HG03064 (cell line): Measurements from ENCODE around the gene NCAPG2.

Experiments
- ATAC-seq: cut with Tn5 transposase; IDR thresholded peaks from one replicate; pipeline ENCODE4 v1.9.1; 2021; ENCODE audit warnings: low read depth; ENCODE audit not compliant: unreplicated experiment

Gene NCAPG2

DNA sequence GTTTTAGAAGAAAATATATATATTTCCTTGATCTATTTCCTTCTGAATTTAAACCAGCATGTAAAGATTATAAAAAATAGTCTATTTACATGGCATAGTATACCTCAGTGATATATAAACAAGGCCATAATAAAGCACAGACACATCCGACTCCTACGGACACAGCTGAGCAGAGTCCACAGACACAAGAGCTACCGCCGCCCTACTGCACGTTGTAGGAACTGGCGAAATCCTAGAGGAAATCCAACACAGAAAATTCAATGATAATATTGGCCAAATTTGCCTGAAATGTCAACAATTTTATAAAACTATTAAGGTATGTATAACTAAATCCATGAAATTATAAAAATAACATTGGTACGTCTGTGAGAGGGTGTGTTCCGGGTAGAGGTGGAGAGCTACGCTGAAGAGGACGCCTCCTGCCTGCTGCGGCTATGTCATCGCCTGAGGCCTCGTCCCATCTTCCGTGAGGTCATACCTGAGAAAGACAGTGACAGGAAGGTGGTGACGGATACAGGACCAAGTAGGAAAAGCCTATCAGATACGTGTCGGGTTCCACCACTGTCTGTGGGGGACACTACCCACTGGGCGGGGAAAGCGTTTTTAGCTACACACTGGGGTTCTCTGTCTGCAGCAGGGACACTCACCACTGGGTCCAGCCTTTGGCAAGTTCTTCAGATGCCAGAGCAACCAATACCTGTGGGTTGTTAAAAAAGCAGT is 29.3 kb upstream of the NCAPG2 start:
- no peak for ATAC-seq

DNA sequence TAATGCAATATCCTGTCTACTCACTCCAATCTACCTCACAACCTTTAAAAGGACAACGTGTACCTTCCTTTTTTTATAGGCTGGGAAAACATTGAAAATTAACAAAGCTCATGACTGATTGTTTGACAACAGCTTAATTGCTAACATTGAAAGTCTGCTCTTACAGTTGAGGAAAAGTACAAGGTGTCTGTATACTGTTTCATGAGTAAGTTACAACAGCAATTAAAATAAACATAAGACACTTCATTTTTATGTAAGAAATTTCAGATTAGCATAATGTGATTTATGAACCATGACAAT is 28.6 kb upstream of the NCAPG2 start:
- ATAC-seq, result no peak

DNA sequence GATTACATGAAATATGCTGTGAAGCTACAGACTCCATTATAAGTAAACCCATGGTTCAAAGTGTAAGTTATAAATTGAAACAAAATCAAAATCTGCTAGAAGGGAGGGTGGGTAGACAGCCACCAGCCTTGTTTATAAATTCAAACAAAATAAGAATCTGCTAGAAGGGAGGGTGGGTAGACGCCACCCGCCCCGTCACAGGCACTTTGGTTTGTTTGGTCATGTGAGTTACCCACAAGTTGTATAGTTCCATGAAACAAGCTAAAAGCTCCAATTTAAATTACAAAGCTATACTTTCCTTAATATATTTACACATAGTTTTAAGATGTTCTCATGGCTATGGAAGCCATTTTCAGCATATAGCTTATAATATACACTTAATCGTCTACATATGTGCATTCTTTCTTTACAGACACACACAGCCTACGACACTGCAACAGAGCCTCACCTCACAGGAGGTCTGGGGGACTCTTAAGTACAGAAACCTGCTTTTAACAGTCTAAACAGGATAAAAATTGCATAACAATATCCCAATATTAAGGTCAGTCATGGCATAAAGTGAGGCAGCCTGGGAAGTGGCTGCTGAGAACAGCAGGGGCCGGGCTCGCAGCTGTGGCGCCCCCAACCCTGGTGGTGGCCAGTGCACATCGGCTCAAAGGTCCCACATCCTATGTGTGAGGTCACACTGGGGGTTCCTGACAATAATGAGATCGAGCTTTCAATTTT is 28.1 kb upstream of the NCAPG2 start:
- ATAC-seq, result no peak

DNA sequence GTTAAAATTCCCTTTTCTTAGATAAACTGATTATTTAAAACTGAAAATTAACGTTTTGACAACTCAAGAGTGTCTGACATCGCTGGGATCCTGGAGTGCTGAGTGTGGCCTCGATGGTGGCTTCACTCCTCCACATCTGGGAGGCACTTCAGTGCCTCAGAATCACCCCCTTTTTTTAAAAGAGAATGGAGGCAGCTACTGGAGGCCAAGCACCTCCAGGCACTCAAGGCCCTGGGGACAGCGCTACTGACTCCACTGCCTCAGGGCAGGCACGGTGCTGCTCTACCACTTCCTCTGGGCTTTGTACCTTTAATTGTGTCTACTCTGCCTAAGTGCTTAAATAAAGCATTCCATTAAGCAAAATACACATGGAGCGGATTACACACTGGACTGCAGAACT is 27.2 kb upstream of the NCAPG2 start:
- no peak for ATAC-seq

DNA sequence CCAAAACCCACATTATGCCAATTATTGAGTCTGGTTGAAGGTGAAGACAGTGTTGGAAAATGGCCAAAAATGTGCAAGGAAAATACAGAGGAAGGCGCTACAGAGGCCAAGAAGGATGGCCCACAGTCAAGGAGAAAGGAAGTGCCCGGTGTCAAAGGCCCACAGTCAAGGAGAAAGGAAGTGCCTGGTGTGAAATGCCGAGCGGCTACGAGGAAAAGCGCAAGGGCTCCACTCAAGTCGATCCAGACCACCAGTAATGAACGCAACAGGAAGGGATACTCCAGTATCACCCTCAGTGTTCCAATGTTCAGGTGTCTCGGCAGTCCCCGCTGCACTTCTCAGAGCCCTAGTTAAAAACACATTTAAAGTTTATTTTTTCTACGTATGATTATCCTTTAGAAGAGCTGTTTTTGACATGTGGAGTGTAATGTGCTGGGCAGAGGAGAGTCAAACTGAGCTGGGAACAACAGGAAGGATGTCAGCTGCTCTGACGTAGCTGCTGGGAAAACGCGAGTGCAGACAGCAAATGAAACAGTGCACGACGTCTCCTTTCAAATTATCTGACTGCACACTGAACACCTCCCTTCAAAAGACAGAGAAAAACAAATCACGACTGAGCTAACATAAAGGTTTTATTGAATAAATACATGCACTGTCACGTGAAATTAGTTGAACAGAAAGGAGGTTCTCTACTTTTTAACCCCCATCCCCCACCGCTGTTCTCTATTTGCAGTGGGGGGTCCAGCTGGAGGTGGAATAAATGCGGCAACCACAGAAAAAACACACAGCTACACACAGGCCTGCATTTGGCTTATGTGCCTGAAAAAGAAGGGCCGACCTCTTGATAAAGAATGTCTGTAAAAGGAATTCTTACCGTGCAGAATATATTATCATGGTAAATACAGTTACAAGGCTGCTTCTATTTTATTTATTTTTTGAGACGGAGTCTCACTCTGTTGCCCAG is 26.1 kb upstream of the NCAPG2 start:
- no peak for ATAC-seq

DNA sequence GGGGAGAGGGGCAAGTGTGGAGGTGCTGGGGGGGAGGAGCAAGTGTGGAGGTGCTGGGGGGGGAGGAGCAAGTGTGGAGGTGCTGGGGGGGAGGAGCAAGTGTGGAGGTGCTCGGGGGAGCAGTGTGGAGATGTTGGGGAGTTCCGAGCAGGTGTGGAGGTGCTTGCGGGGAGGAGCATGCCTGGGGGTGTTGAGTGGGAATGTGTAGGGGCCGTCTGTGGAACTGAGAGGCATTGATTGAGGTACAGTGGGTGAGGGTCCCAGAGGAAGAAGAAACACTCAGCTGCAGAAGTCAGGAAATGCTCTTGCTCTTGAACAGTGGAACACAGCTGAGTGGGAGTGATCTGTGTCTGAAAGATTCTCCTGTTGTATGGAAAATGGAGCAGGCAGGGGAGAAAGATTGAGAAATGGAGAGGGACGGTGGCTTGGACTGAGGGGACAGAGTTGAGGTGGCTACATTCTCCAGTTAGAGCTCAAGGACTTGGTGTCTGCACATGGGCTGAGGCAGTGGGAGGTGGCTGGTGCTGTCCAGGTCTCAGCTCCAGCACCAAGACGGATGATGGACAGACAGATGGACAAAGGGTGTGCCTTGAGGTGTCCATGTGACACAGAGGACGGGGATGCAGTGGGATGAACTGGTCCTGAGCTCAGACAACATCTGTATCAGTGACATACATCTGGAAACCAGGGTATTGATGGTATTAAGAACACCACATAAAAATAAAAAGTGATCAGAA is 25.2 kb upstream of the NCAPG2 start:
- no peak for ATAC-seq

DNA sequence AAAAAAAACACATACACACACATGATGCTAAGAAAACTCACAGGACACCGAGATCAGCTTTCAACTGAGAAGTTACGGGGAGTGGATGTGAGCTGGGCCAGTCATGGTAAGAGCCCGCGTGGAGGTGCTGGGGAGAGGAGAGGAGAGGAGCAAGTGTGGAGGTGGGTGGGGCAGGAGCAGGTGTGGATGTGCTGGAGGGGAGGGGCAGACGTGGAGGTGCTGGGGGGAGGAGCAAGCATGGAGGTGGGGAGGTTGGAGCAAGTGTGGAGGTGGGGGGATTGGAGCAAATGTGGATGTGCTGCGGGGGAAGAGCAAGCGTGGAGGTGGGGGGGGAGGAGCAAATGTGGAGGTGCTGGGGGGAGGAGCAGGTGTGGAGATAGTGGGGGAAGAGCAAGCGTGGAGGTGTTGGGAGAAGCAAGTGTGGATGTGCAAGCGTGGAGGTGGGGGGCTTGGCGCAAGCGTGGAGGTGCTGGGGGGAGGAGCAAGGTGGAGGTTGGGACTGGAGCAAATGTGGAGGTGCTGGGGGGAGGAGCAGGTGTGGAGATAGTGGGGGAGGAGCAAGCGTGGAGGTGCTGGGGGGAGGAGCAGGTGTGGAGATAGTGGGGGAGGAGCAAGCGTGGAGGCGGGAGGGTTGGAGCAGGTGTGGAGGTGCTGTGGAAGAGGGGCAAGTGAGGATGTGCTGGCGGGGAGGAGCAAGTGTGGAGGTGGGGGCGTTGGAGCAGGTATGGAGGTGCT is 24.5 kb upstream of the NCAPG2 start:
- ATAC-seq, result no peak

DNA sequence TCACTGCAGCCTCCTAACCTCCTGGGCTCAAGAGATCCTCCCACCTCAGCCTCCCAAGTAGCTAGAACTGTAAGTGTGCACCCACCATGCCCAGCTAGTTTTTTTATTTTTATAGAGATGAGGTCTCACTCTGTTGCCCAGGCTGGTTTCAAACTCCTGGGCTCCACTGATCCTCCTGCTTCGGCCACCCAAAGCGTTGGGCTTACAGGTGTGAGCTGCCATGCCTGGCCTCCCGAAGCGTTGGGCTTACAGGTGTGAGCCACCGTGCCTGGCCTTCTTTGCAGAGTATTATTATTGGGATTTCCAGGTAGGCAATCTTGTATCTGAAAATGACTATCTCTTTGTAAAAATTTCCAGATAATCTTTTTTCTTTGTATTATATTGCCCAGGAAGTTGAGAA is 23.1 kb upstream of the NCAPG2 start:
- ATAC-seq, result no peak

DNA sequence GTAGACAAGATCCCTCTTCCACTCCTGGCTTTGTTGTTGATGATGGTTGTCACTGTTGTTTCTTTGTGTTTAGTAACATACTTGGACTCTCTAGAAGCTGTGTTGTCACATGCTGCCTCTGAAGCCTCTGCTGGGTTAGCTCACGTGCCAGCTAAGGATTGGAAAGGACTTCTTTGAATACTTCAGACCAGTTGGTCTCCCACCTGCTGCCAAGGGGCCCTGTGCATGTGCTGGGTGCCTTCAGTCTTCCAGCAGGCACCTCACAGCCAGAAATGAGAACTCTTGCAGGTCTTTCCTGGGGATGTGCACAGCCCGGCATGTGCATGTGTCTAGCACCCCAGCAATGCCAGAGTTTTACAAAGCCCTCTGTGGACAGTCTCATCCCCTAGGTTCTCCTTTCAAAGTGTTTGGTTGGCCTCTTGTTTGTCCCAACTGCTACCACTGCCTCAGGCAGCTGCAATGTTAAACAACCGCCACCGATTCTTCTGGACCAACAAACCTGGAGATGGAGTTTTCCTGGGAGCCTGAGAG is 21.7 kb upstream of the NCAPG2 start:
- ATAC-seq, result no peak

DNA sequence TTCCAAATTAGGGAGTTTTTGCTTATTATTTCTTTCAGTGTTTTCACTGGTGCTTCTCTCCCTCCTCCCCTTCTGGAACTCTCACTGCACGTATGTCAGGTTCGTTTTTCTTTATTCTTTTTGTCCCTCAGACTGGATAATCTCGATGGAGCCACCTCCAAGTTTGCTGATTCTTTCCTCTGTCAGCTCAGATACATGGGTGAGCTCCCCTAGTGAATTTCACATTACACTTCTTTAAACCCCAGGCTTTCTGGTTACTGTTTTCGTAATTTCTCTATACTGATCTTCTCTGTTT is 20.8 kb upstream of the NCAPG2 start:
- ATAC-seq, result no peak

DNA sequence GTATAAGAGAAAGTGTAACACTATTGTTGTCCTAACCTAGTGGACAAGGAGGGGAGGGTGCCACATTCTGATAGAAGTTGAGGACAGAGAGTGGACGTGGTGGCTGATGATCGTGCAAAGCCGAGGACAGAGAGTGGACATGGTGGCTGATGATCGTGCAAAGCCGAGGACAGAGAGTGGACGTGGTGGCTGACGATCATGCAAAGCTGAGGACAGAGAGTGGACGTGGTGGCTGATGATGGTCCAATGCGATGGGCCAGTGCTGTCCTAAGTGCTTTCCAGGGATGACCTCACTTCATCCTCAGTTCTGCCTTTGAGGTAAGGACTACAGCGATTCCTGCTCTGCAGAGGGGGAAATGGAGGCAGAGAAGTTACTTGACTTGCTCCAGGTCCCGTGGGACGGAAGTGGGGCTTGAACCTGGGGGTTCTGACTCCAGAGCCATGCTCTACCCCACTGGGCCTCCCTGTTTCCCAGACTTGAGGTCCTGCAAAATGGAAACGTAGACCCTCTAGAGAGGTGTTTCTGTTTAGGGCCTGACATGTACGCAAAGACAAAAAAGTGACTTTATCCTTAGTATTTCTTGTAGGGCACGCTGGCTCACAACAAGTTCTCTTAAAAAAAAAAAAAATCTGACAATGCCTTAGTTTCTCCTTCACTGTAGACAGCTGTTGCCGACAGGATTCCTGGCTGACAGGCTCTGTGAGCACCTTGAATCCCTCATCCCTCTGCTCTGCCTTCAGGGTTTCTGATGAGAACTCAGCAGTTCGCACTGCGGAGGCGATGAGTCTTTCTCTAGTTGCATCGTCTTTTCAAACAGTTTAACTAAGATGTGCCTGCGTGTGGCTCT is 20.3 kb upstream of the NCAPG2 start:
- no peak for ATAC-seq

DNA sequence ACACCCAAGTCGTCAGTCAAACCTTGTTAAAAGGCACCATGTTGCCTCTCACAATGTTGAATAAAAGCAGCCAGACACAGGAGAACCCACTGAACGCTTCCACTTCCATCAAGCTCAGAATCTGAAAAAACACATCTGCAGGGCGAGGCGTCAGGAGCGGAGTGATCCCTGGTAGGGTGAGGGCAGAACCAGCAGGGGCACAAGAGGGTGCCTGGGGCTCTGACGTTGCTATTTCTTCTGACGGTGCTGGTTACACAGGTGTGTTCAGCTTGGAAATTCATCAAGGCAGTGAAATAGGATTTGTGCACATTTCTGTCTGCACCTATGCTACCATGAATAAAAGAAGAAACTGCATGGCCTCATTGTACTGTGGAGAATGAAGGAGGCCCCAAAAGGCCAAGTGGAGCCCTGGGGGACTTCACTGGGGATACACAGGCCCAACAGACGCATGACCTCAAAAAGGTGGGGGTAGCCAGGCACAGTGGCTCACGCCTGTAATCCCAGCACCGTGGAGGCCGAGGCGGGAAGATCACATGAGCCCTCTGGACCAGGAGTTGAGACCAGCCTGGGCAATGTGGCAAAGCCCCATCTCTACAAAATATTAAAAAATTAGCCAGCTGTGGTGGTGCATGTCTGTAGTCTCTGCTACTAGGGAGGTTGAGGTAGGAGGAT is 19.2 kb upstream of the NCAPG2 start:
- ATAC-seq, result no peak

DNA sequence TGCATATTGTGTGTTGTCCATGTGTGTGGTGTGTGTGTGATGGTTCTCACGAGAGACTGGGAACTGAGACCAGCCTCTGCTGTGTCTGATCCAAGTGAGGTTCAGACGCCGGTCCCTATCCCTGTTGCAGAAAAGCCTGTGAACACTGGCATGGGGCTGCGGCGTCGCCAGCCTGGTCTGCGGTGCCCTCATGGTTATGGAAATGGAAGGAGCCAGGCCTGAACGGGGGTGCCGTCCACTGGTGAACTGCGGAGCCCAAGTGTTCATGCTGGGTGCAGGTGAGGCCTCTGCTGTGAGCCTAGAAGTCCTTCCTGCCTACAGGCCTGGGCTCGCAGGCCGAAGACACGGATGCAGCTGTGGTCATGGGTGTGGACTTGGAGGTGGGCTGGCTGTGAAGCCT is 18.7 kb upstream of the NCAPG2 start:
- ATAC-seq, result no peak

DNA sequence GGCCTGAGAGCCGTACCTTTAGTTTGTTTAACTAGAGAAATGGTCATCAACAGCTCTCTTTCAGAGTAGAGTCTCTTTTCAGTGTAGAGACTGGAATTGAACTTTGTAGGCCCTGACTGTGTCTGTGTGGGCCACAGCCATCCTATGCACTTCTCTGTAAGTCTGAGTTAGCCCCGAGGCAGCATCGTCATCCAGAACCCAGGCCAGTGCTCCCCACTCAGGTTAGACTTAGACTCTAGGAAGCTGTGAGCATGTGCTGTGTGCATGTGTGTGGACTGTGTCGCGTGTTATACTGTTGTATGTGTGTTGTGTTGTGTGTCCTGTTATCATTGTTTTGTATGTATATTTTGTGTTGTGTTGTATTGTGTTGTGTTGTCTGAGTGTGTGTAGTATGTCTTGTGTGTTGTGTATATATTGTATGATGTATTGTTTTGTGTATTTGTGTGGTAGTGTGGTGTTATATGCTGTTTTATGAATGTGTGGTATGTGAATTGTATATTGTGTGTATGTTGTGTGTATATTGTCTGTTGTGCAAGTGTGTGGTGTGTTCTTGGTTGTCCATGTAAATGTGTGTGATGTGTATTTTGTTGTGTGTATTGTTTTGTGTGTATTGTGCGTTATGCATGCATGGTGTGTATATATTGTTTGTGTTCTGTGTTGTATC is 18.1 kb upstream of the NCAPG2 start:
- no peak for ATAC-seq

DNA sequence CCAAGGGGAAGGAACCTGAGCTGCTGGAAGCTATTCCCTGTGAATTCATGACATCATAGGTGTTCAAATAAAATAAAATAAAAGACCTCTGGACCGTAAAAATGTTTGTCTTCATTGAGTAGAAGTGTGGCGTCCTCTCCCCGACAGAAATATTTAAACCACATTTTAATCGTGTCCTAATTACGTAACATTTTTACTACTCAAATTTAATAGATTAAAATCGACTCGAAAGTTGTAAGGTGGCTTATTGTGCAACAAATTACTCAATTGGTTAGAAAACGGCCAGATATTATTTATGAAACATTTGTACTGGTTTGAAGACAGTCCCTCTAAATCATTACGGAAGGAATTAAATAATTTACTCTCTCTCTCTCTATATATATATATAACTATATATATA is 15.5 kb upstream of the NCAPG2 start:
- ATAC-seq, result no peak

DNA sequence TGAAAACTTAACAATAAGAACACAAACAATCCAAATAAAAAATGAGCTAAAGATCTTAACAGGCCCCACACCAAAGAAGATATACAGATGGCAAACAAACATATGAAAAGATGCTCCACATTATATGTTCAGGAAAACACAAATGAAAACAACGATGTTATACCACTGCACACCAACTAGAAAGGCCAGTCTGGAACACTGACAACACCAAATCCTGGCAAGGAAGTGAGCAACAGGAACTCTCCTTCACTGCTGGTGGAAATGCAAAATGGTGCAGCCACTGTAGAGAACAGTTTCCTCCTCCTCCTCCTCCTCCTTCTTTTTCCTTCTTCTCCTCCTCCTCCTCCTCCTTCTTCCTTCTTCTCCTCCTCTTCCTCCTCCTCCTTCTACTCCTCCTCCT is 12.2 kb upstream of the NCAPG2 start:
- no peak for ATAC-seq

DNA sequence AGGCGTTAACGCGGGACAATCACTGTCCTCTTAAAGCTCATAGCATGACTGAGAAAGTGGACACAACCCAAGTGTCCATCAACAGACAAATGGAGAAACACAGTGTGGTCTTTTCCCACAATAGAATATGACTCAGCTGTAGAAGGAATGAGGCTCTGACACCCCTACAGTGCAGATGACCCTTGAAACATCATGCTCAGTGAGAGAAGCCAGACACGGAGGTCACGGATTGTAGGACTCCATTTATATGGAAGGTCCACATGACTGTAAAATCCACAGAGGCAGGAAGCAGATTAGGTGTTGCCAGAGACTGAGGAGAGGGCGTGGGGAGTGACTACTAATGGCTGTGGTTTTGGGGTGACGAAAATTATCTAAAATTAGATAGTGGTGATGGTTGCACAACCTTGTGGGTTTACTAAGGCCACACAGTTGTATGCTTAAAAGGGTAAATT is 6.1 kb upstream of the NCAPG2 start:
- no peak for ATAC-seq

DNA sequence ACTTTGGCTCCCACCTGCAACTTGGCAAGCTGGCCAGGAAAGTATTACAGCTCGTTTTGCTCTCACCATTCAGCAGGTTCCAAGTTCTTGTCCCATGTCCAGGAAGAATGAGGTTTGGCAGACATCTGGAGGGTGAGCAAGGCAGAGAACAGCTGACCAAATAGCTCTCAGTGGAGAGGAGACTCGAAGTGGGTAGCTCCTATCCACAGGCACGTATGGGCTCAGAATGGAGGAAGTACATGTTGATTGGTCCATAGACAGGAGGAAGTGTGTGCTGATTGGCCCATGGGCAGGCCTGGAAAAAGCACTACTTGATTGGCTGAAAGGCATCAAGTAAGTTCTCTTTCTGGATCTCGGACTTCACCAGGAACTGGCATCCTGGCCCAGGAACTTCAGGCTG is 3.0 kb upstream of the NCAPG2 start:
- ATAC-seq, result no peak
